Body of pancreas (tissue), 4 donors: ENCODE results near the gene PRPSAP2.

Experiments
- CTCF ChIP-seq, 7 experiments: fragments of 450-650 bp in 4 of 7; fragments of 200-600 bp in 3 of 7; sonication (generic) in 3 of 7; IDR thresholded peaks; one replicate each; pipeline ENCODE4 v1.5.1; 2016 to 2019; ENCODE audit warnings: antibody characterized with exemption in 7 of 7
- POLR2A ChIP-seq, 3 donors: fragments of 450-650 bp; IDR thresholded peaks; one replicate each; pipeline ENCODE4 v1.6.1; 2016; ENCODE audit warnings: antibody characterized with exemption in 3 of 3, mild to moderate bottlenecking in 2 of 3

DNA sequence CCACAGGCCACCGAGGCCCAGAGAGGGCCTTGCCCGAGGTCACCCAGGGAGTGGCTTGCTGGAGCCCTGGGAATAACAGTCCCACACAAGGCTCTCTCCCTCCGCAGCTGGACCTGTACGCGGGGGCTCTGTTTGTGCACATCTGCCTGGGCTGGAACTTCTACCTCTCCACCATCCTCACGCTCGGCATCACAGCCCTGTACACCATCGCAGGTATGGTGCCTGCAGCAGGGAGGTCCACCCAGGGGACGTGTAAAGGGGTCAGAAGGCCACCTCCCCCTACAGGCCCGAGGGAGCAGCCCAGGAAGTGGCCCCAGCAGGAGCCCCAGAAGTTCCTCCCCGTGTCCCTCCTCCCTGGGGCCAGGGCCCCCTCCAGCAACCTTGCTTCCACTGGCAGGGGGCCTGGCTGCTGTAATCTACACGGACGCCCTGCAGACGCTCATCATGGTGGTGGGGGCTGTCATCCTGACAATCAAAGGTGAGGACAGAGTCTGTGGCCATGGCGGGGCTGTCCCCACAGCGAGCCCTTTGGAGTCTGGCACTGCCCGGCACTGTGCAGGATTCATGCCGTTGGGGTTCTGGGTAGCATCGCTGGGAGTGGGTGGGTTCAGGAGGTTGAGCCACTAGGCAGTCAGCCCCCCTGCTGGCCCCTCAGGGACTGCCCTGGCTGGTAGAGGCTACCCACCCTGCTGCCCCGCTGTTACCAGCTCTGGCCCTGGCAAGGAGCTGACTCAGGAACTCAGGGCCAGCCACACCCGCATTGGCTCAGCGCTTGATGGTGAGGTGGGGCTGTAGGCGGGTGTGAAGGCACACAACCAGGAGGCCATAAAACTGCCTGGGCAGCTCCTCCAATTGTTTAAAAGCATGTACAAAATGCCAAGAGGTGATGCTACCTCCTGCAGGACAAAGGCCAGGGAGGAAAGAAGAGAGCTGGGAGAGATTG, 111.3 kb downstream of the PRPSAP2 start:
- TF ChIP-seq CTCF (IDR thresholded peaks at IDR 0.05): no peak
- TF ChIP-seq POLR2A (IDR thresholded peaks at IDR 0.05): no peak
